Activated T-helper 1 cell treated with Interleukin-2 at 50 U/mL for 16 hours (primary cell): Measurements from ENCODE around the gene ULK3.
"Not testable (repeated sequence)": the region's sequence is repeated elsewhere in the genome, so short reads cannot be mapped to it uniquely, and the experiment has no call there.

ENCODE experiments used
- DNase-seq: peaks from one replicate; pipeline ENCODE4 v3.0.0-alpha.2; 2020; ENCODE audit warnings: low read depth

The ULK3 gene, protein sequence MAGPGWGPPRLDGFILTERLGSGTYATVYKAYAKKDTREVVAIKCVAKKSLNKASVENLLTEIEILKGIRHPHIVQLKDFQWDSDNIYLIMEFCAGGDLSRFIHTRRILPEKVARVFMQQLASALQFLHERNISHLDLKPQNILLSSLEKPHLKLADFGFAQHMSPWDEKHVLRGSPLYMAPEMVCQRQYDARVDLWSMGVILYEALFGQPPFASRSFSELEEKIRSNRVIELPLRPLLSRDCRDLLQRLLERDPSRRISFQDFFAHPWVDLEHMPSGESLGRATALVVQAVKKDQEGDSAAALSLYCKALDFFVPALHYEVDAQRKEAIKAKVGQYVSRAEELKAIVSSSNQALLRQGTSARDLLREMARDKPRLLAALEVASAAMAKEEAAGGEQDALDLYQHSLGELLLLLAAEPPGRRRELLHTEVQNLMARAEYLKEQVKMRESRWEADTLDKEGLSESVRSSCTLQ

DNA sequence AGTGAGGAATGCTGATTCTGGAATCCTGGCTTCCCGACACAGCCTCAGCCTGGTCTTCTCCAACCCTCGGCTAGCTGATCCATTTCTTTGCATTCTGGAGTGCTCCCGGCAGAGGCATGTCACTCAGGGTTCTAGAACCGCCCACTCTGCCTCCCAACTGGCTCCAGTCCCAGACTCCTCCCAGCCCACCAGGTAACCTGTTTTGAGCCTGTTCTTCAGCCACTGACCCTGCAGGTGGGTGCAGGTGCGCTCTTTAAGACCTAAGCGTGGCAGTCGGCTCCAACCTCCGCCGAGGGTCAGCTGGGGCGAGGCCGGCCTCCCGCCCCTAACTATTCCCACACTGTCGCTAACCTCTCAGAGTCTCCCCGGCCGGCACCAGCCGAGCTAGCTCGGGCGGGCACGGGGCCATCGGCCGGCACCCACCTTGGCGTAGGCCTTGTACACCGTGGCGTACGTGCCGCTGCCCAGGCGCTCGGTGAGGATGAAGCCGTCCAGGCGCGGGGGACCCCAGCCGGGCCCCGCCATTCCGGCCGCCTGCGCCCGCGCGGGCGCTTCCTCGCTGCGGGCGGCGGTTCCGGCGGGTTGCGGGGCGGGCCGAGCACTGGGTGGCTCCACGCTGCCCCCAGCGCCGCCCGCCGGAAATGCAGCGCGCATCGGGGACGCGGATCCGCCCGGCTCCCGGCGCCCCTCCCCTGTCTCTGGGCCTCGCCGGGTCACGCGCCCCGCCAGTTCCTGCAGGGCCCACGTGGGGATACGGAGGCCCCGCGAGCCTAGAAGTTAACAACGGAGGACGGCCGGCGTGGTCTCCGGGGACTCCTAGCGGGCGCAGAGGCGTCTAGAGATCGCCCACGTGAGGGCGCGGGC, at the start of gene ULK3:
ULK3 (minus strand) TSS at position 576 of the 864 bp plus-strand sequence; CDS start at position 525, 51 bp downstream.
- peak; percentile 92 for DNase-seq

DNA sequence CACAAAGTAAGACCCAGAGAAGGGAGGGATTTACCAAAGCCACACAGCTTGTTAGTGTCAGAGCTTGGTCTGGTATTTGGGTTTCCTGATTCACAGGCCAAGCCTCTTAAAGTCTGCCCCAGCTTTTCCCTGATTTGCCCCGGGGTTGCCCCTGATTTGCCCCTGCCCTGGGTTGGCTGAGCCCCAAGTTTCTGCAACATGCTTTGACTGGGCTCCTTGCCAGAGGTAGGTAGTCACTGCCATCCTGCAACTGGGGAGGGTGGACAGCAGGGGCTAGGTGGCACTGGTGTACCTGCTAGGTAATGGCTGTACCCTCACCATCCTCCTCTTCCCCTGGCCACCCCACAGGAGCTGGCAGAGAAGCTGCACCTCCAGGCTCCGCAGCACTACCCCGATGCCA, 49.4 kb upstream of the ULK3 start:
- no peak for DNase-seq

DNA sequence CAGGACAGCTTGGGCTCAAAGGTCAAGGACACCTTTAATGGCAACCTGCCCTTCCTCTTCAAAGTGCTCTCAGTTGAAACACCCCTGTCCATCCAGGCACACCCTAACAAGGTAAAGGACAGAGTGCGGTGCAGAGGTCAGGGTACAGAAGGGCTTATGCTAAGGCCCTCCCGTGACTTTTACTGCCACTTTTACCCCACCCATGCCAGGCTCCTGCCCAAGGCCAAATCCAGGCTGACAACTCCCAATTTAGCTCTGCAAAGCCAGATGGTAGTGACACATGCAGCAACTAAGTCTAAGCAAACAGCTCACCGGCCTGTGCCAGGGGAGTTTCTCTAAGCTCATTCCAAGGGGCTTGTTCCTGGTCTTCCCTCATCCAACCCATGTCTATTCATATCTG, 48.5 kb upstream of the ULK3 start:
- no peak for DNase-seq

DNA sequence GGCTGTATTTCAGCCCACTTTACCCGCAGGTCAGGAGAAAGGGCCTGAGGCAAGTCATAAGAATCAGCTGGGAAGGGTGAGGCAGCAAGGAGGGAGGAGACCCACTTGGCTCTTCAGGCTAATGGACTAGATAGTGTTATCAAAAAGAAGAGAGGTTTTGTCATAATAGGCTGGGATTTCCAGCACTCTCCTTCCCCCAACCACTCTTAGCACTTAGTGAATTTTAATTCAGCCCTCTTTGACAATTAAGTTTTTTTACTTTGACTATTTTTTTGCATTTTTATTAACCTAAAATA, 47.7 kb upstream of the ULK3 start:
- no peak for DNase-seq

DNA sequence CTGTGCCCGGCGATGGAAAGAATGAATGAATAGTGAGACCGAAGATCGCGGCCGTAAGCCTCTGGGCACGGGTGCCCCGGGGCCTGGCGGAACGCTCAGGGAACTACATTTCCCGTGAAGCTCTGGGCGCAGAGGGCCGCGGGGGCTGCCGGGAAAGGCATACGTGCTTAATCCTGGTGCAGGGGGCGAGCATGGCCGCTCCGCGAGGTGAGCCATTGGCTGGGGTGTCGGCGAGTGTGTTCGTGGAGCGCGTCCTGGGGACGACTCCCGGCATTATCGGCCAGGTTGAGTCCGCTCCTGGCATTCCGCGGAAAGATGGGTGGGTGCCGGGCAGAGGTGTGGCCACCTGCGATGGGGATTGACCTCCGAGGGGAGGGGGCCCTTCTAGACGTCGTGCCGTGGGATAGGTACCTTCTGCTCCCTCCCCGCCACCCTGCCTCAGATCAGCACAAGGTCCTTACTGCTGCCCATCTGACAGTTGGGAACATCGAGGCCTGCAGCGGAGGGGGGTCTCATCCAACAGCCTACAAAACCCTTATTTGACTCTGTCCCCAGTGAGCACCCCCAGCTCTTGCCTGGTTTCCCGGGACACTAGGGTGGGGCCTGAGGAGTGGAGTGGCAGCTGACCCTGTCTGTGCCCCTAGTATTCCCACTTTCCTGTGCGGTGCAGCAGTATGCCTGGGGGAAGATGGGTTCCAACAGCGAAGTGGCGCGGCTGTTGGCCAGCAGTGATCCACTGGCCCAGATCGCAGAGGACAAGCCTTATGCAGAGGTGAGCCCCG, 47.1 kb upstream of the ULK3 start, which contains the start of gene MPI:
MPI (plus strand) TSS at position 160 of the 782 bp plus-strand sequence; CDS start at position 192, 32 bp downstream.
- peak; percentile 73 for DNase-seq

DNA sequence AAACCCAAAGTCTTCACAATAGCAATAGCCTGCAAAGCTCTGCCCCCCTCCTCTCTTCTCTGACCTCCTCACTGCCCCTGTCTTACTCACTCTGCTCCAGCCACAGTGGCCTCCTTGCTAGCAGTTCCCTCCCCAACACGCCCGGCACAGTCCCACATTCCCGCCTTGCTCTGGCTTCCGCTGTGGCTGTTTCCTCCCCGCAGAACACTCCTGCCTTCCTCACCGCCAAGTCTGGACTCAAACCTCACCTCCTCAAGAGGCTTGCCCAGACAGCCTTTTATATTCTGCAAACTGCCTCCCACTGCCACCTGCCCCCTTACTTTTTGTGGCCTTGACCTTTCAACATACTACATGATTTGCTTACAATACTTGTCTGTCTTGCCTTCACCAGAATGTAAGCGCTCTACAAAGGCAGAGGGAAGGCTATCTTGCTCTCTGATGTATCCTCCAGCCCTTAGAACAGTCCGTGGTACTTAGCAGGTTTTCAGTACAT, 46.5 kb upstream of the ULK3 start:
- DNase-seq: no peak

DNA sequence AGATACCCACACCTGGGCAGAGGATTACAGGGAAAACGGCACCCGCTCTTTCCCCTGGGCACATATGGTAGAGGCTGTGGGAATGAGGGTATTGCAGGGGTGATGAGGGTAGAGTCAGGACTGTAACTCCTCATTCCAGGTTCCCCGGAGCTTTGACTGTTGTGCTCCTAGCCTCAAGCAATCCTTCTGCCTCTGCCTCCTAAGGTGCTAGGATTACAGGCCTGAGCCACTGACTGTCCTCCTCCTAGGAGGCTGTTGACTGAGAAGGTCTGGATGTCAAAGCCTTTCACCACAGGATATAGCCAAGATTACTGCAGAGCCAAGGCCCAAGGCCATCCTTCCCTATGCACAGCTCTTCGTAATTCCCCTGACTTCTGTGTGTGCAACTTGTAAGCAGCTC, 45.8 kb upstream of the ULK3 start:
- no peak for DNase-seq

DNA sequence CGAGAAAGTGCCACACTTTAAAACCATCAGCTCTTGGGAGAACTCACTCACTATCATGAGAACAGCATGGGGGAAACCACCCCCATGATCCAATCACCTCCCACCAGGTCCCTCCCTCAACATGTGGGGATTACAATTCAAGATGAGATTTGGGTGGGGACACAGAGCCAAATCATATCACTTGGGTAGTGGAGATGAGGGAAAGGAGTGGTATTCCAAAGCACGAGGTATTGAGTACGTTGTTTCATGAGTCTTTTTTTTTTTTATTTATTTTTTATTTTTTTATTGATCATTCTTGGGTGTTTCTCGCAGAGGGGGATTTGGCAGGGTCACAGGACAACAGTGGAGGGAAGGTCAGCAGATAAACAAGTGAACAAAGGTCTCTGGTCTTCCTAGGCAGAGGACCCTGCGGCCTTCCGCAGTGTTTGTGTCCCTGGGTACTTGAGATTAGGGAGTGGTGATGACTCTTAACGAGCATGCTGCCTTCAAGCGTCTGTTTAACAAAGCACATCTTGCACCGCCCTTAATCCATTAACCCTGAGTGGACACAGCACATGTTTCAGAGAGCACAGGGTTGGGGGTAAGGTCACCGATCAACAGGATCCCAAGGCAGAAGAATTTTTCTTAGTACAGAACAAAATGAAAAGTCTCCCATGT, 44.7 kb upstream of the ULK3 start:
- not testable (repeated sequence) for DNase-seq

DNA sequence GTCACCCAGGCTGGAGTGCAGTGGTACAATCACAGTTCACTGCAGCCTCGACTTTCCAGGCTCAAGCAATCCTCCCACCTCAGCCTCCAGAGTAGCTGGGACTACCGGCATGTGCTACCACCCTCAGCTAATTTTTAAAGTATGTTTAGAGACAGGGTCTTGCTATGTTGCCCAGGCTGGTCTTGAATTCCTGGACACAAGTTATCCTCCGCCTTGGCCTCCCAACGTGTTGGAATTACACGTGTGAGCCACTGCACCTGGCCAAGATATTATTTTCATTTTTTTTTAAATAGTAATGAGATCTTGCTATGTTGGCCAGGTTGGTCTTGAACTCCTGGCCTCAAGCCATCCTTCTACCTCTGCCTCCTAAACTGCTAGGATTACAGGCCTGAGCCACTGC, 42.5 kb upstream of the ULK3 start:
- no peak for DNase-seq

DNA sequence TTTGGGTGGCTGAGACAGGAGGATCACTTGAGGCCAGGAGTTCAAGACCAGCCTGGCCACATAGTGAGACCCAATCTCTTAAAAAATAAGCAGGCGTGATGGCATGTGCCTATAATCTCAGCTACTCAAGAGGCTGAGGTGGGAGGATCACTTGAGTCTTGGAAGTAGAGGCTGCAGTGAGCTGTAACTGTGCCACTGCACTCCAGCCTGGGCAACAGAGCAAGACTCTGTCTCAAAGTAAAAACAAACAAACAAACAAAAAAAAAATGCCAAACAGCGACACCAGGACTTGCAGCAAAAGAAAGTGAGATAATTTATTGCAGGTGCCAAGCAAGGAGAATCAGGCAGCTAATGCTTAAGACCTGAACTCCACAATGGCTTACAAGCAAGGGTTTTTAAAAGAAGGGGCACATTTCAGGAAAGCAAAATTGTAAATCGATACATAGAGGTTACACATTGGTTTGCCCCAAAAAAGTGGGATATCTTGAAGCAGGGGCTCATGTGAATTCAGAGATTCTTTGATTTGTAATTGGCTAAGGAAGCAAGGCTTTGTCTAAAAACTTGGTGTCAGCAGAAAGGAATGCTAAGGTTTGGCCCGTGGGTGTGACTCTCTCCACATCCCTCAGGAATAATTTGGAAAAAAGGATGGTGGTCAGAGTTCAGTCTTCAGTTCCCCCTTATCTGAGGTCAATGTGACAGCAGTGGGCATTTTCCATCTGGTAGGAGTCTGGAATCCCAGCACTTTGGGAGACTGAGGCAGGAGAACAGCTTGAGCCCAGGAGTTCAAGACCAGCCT, 41.7 kb upstream of the ULK3 start:
- no peak for DNase-seq

DNA sequence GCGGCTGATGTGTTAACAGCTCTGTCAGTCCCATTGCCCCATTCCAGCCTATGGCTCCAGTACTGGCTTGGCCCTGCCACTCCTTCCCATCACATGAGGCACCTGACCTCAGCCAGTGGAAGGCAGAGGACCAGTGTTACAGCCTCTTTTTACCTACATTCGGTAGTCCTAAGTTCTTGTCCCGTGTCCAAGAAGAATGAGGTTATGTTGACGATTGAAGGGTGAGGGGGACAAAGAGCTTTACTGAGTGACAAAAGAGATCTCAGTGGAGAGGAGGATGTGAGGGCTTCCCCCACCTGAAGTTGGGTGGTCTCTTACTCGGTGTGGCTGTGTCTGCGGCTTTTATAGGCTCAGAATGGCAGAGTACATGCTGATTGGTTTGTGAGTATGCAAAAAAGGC, 39.6 kb upstream of the ULK3 start:
- DNase-seq: no peak

DNA sequence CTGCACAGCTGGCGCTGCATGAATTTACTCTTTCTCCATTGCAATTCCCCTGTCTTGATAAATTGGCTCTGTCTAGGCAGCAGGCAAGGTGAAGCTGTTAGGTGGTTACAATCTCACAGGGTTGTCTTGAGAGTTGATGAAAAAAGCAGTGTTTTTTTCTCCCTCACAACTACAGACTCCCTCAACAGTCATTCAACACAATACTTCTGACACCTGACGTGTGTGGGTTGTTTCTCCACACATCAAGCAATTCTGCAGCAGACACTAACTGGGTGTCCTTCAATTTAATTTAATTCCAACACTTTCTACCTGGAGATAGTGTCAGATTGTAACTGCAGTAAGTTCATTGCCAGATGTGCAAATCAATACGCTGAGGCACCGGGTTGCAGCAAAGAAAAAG, 35.3 kb upstream of the ULK3 start:
- DNase-seq: no peak

DNA sequence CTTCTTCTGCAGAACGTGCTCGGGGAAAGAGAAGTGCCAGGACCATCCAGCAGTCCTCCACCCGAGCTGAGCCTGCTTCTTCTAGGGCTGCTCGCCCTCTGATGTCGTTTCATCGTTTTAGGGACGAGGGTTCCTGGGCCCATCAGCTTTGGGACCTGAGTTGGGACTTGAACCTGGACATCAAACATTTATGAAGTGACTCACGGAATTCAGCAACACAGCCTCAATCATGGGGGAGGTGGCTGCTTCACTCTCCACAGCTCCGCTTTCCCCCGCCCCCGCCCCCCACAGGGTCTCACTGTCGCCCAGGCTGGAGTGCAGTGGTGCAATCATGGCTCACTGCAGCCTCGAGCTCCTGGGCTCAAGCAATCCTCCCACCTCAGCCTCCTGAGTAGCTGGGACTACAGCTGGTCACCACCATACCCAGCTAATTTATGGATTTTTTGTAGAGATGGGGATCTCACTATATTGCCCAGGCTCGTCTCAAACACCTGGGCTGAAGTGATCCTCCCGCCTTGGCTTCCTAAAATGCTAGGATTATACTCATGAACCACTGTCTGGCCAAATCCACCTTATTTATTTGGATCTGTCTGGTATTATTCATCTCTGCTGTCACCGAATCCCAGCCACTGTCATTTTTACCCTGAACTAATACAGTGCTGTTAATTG, 30.9 kb upstream of the ULK3 start:
- no peak for DNase-seq

DNA sequence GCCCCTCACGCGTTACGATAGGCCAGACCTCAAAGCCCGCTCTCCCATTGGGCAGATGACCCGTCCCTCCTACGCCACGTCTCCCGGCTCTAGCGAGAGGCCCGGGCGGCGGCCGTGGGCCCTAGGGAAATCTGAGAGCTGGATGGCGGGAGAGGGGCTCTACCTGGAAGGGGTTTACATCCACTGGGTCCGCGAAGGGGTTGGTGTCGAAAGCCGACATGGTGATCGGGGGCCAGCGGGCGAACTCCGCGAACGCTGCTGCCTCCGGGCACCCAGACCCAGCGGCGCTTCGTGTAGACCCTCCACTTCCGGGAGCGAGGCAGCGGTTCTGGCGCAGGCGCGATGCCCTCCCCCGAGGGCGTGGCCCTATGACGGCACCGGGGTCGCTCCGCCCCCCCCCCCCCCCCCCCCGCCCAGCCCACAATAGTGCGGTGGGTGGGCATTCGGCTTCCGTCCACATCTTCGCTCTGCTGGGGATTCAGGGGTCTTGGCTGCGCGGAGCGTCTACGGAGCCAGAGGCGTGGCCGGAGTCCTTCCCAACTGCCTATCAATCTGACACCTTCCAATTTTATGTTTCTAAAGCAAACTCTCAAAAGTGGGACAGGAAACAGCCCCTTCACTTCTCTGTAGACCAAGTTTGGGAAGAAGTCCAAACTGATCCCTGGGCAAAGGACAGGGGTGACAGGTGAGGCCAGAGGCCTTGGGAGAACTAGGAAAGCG, 30.2 kb upstream of the ULK3 start, which contains the start of gene SCAMP2:
SCAMP2 (minus strand) TSS at position 330 of the 720 bp plus-strand sequence; CDS start at position 220, 110 bp downstream.
- DNase-seq: peak; percentile 83

DNA sequence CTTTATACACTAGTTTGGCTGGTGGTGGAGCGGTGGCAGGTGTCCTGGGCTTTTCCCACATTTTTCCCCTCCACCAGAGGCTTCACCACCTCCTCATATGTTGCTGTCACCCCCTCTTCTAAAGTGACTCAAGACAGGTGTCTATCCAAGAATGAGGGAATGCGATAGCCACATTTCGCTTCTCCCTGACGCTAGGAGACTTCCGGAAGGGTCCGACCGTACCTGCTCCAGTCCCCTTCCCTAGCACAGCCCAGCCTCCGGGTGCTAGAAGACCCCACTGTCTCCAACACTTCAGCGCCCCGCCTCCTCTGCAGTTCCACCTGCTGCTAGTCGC, 29.7 kb upstream of the ULK3 start:
- no peak for DNase-seq

DNA sequence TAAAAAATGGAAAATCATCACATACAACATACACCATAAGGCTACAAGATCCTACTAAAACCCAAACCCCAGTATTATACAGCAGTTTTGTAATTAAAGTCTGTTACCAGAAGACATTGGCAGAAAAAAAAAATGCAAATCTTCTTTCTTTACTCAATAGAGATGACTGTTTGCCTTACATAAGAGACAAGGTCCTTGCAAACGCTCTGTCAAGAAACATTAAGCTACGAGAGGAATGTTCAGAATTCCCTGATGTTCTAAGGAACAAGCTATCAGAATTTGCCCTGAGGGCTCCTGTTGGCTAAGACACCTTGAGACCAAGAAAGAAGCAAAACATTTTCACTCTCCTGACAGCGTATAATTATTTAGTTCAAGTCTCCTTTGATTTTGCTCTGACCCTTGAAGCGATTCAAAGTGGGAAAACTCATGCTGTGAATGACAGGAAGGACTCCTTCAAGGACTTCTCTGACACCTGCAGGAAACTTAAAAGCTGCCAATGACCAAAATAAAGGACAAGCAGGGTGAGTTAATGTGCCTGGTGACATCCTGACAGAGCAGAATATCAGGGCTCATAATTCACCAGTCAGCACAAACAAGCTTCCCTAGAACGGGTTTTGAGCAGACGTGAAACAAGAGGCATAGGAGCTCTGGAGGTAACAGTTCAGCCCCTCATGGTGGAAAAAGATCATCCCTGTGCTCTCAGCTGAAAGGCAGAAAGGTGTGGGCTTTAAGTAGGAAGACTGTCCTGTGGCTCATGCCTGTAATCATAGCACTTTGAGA, 27.7 kb upstream of the ULK3 start:
- no peak for DNase-seq

DNA sequence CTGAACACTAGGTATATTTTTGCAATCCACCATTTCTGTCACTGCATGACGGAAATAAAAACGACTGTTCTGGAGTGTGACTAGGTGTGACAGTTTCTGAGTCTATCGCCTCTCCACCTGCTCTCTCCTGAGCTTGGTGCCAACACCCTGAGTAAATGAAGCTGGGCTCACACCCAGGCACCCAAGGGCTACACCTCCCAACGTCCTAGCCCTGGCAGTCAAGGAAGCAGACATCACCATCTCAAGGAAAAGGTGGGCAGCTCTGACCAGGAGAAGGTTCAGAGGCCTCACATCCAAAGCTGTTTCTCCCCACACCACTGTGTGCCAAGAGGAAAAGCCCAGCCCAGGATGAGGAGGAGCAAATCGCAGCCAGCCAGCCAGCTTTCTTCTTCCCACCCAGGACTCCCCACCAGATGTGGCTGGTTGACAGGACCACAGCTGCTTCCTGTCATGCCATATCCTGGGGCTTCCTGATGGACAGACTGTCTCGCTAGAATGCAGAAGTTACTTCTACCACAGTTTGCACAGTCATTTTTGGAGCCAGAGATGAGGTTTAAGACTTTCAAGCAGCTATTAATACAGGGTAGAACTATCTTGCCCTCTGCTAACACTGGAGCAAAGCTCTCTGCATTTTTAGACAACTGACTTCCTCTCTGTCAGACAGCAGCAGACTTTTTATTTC, 26.9 kb upstream of the ULK3 start:
- no peak for DNase-seq

DNA sequence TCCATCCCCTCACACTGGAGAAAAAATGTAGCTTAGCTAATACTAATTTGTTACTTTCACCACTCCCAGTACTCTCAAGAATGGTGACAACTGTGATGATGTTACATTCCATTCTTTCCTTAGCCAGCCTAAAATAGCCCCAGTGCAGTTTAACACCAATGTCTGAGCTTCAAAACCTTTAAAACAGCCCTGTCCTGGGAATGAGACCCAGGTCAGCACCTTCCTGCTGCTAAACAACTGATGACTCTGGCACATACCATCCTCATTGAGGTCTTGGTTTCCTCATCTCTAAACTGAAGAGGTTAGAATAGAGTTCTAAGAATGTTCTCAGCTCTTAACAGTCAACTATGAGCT, 26.4 kb upstream of the ULK3 start:
- DNase-seq: no peak
